GM10266 (cell line): Measurements from ENCODE around the gene TEP1.
A peak's percentile ranks its signal among the peaks of the same experiment; 100 is the strongest.
"Not testable (repeated sequence)": the region's sequence is repeated elsewhere in the genome, so short reads cannot be mapped to it uniquely, and the experiment has no call there.

Source experiments
- DNase-seq: peaks from one replicate; pipeline ENCODE4 v3.0.0; 2012; ENCODE audit errors: extremely low spot score
- TF ChIP-seq, protein P1 (sequence below): IDR thresholded peaks from 2 replicates; pipeline ENCODE4 v1.5.1; 2012; ENCODE audit warnings: mild to moderate bottlenecking, low read depth; ENCODE audit not compliant: control insufficient read depth, insufficient read depth; ENCODE audit errors: missing control alignments

TEP1 gene

DNA sequence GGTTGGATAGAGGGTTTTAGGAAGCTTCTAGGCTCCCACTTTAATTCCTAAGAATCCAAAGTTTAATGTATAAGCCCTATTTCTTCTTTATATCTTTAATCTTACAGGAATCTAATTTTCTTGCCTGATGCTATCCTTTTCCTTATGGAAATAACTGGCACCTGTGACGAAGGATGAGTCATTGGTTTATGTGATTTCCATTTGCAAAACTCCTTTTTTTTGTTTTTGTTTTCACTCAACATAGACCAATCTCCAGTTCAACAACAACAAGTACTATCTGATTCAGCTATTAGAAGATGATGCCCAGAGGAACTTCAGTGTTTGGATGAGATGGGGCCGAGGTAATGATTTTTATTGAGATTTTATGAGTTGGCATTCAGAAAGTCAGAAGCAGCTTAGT, 63.0 kb downstream of the TEP1 start:
- TF ChIP-seq, protein P1, sequence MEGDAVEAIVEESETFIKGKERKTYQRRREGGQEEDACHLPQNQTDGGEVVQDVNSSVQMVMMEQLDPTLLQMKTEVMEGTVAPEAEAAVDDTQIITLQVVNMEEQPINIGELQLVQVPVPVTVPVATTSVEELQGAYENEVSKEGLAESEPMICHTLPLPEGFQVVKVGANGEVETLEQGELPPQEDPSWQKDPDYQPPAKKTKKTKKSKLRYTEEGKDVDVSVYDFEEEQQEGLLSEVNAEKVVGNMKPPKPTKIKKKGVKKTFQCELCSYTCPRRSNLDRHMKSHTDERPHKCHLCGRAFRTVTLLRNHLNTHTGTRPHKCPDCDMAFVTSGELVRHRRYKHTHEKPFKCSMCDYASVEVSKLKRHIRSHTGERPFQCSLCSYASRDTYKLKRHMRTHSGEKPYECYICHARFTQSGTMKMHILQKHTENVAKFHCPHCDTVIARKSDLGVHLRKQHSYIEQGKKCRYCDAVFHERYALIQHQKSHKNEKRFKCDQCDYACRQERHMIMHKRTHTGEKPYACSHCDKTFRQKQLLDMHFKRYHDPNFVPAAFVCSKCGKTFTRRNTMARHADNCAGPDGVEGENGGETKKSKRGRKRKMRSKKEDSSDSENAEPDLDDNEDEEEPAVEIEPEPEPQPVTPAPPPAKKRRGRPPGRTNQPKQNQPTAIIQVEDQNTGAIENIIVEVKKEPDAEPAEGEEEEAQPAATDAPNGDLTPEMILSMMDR: no peak
- DNase-seq: no peak

DNA sequence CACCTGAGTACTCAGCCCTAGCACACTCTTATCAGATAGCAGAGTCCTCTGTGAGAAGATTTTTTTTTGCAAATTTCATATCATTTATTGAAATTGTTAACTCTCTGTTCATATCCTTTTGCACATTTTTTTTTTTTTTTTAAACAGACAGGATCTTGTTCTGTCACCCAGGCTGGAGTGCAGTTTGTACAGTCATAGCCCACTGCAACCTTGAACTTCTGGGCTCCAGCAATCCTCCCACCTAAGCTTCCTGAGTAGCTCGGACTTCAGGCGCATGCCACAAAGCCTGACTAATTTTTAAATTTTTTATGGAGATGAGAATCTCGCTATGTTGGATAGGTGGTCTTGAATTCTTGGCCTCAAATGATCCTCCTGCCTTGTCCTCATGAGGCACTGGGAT, 65.6 kb downstream of the TEP1 start:
- TF ChIP-seq, protein P1: no peak

DNA sequence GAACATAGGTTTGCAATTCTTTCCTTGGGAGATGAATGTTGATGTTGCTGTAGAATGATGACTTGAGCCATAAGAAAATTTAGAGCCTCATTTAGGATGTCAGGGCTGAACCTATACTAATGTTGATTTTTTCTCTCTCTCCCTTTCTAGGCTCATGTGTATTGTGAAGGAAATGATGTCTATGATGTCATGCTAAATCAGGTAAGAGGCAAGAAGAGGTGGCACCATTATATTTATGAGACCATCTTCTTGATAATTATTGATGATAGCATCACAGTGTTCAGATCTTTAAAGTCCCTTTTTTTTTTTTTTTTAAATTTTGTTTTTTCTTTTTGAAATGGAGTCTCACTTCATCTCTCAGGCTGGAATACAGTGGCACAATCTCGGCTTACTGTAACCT, 66.6 kb downstream of the TEP1 start:
- TF ChIP-seq, protein P1: no peak
- DNase-seq: no peak

More for the DNA sequence above, 65.6 kb downstream of the TEP1 start:
- DNase-seq: no peak

DNA sequence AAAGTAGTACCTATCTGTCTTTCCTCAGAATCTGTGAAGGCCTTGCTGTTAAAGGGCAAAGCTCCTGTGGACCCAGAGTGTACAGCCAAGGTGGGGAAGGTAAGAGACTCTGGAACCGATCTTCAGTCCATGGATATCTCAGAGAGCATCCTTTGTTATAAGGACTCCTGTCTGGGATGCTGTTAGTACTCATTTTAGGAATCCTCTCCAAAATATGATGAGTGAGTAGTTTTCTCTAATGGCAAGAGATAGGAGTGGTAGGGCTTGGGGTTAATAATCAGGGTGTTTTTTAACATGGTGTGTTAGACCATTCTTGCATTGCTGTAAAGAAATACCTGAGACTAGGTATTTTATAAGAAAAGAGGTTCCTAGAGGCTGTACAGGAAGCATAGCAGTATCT, 67.9 kb downstream of the TEP1 start:
- TF ChIP-seq, protein P1: no peak
- DNase-seq: no peak

DNA sequence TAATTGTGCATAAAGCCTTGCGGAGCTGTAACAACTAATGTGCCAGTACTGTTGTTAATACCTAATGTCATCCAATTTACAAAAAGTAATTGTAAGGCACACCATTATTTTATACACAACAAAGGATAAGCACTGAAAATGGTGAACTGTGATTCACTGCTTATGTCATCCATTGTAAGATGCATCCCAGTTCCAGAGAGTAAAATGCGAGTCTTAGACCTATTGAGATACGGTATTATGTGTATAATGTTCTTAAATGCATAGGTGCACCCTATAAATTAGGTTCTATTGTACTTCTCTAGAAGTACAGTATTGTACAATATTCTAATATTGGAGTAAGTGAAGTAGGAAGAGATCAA, 69.5 kb downstream of the TEP1 start:
- TF ChIP-seq, protein P1: no peak
- DNase-seq: no peak

DNA sequence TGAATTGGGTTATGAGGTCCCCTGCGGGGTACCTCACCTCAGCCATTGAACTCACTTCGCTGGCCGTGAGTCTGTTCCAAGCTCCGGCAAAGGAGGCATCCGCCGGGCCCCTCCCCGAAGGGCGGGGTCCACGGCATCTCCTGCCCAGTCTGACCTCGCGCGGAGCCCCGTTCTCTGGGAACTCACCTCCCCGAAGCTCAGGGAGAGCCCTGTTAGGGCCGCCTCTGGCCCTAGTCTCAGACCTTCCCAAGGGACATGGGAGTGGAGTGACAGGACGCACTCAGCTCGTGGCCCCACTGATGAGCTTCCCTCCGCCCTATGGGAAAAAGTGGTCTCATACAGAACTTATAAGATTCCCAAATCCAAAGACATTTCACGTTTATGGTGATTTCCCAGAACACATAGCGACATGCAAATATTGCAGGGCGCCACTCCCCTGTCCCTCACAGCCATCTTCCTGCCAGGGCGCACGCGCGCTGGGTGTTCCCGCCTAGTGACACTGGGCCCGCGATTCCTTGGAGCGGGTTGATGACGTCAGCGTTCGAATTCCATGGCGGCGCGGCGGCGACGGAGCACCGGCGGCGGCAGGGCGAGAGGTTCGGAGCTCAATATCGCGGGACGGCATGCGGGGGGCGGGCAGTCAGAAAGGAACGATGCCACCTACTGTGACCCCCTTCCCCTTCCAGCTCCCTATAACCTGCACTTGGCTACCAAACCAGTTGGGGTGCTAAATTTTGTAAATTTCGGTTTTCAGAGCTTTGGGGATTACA, 70.0 kb downstream of the TEP1 start, which contains the start of gene PARP2:
Gene PARP2 (plus strand): TSS at position 544 of the 770 bp plus-strand sequence. CDS start 7 bp downstream, at position 551.
- TF ChIP-seq, protein P1: no peak
- DNase-seq: peak; percentile 90

DNA sequence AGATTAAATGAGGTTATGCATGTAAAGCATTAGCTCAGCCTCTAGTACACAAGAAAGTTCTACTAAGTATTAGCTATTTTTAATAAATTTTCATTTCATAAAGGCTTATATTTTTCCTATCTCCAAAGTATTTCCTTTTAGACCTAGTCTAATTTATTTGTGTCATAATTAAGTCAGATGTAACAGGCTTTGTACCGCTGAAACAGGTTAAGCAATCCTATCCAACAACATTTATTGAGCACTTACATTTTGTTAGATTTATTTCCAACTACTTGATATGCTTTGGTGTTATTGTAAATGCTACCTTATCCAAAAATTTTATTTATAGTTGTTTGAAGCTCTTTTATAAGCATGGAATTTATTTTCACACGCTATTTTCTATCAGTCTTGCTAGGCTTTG, 71.7 kb downstream of the TEP1 start:
- TF ChIP-seq, protein P1: no peak
- no peak for DNase-seq

DNA sequence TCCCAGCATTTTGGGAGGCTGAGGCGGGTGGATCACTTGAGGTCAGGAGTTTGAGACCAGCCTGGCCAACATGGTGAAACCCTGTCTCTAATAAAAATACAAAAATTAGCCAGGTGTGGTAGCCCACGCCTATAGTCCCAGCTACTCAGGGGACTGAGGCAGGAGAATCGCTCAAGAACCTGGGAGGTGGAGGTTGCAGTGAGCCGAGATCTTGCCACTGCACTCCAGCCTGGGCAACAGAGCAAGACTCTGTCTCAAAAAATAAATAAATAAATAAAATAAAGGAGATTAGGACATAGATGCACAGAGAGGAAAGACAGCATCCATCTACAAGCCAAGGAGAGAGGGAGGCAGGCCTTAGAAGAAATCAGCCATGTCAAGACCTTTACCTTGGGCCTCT, 72.3 kb downstream of the TEP1 start:
- DNase-seq: not testable (repeated sequence)
